HG03045 (cell line): Measurements from ENCODE around the gene IL5.

Experiments
- ATAC-seq: cut with Tn5 transposase; IDR thresholded peaks from one replicate; pipeline ENCODE4 v1.9.1; 2021; ENCODE audit warnings: mild to moderate bottlenecking, moderate library complexity; ENCODE audit not compliant: unreplicated experiment

The IL5 gene

GRCh38 chr5:132499440-132500243 lies 43.7 kb downstream of the IL5 start:
- ATAC-seq, result no peak

- ATAC-seq, result no peak
Observed at GRCh38 chr5:132498686-132499271, 44.5 kb downstream of the IL5 start.

- ATAC-seq, result no peak
Observed at GRCh38 chr5:132498152-132498551, 45.2 kb downstream of the IL5 start.

- no peak for ATAC-seq
Observed at GRCh38 chr5:132497488-132497997, 45.8 kb downstream of the IL5 start.

GRCh38 chr5:132496631-132497487 lies 46.5 kb downstream of the IL5 start:
- ATAC-seq, result peak; percentile 53

GRCh38 chr5:132496191-132496630 lies 47.1 kb downstream of the IL5 start:
- ATAC-seq, result peak; percentile 57

- ATAC-seq, result peak; percentile 24
Observed at GRCh38 chr5:132495667-132496190, 47.6 kb downstream of the IL5 start.

GRCh38 chr5:132493821-132494220 lies 49.5 kb downstream of the IL5 start:
- no peak for ATAC-seq

GRCh38 chr5:132493241-132493640 lies 50.1 kb downstream of the IL5 start:
- no peak for ATAC-seq

- ATAC-seq, result no peak
Observed at GRCh38 chr5:132492386-132493125, 50.8 kb downstream of the IL5 start.
